H1 (cell line): ENCODE results near the gene C2orf81. TPM values are rescaled to one million over a fixed set of nuclear protein-coding genes. Genes with fewer than 3 reads are reported as not detected.

ENCODE experiments used
- CTCF ChIA-PET: fragments of 300-600 bp; sonication (Branson Sonifier 250); formaldehyde crosslinking; loops from one replicate; lab custom pipeline; 2021; ENCODE audit not compliant: partially characterized antibody; lab: Charles Lee
- POLR2A ChIA-PET: fragments of 300-600 bp; sonication (Branson Sonifier 250); formaldehyde crosslinking; loops from one replicate; lab custom pipeline; 2021; ENCODE audit warnings: inconsistent platforms; ENCODE audit not compliant: partially characterized antibody; lab: Charles Lee
- DNase-seq, 2 experiments: peaks; one replicate each; pipeline versions ENCODE4 v3.0.0 to v3.0.0-alpha.2; 2010 to 2022; ENCODE audit warnings: low spot score in 2 of 2, low read depth in 1 of 2, mixed read lengths in 1 of 2
- FAIRE-seq: peaks from 2 replicates; lab custom pipeline; 2011; peaks lifted over from hg19 to GRCh38; lab: Jason Lieb, UNC
- H2AFZ ChIP-seq: 2 replicates; pipeline ENCODE4 v1.8.1; 2012; ENCODE audit warnings: low read length, inconsistent platforms
- H2AK5ac ChIP-seq: 2 replicates; pipeline ENCODE4 v1.6.1; 2013; ENCODE audit warnings: low read depth, low read length
- H2BK120ac ChIP-seq: replicated peaks from 2 replicates; pipeline ENCODE3; 2013; ENCODE audit warnings: low read depth, low read length, inconsistent platforms
- H2BK12ac ChIP-seq: 2 replicates; pipeline ENCODE4 v1.6.1; 2013; ENCODE audit warnings: low read depth, low read length
- H2BK15ac ChIP-seq: 2 replicates; pipeline ENCODE4 v1.6.1; 2013; ENCODE audit warnings: low read length
- H2BK20ac ChIP-seq: 2 replicates; pipeline ENCODE4 v1.6.1; 2013; ENCODE audit warnings: low read length
- H2BK5ac ChIP-seq: 2 replicates; pipeline ENCODE4 v1.6.1; 2013; ENCODE audit warnings: low read depth, low read length
- H3K14ac ChIP-seq: 2 replicates; pipeline ENCODE4 v1.6.1; 2013; ENCODE audit warnings: inconsistent platforms; ENCODE audit not compliant: insufficient read length
- H3K18ac ChIP-seq: 2 replicates; pipeline ENCODE4 v1.6.1; 2013; ENCODE audit warnings: low read length; ENCODE audit errors: extremely low read depth
- H3K23ac ChIP-seq: 2 replicates; pipeline ENCODE4 v1.6.1; 2013; ENCODE audit warnings: inconsistent platforms; ENCODE audit not compliant: insufficient read length
- H3K23me2 ChIP-seq: 2 replicates; pipeline ENCODE4 v1.6.1; 2013; ENCODE audit warnings: low read depth, low read length
- H3K27ac ChIP-seq: 2 replicates; pipeline ENCODE4 v1.6.1; 2011; ENCODE audit warnings: low read depth, low read length, inconsistent platforms
- H3K27me3 ChIP-seq, 4 experiments: replicated peaks in 1 of 4; 1 replicate in 1 of 4; 2 replicates in 3 of 4; pipeline versions ENCODE4 v1.6.1 to v1.8.1; 2011 to 2013; ENCODE audit warnings: low read length in 3 of 4, mild to moderate bottlenecking in 3 of 4, inconsistent platforms in 2 of 4, mixed read lengths in 2 of 4, moderate library complexity in 1 of 4; ENCODE audit not compliant: control insufficient read depth in 3 of 4, insufficient read depth in 3 of 4; ENCODE audit errors: extremely low read depth in 1 of 4
- H3K36me3 ChIP-seq, 4 experiments: 2 replicates each; pipeline versions ENCODE4 v1.6.1 to v1.8.1; 2011 to 2013; ENCODE audit warnings: mild to moderate bottlenecking in 4 of 4, low read length in 3 of 4, moderate library complexity in 2 of 4, control low read depth in 1 of 4, inconsistent platforms in 1 of 4; ENCODE audit not compliant: insufficient read depth in 4 of 4, control insufficient read depth in 2 of 4
- H3K4ac ChIP-seq: replicated peaks from 2 replicates; pipeline ENCODE3; 2013; ENCODE audit warnings: low read length, low read depth, mixed read lengths, inconsistent platforms; ENCODE audit not compliant: insufficient read length
- H3K4me1 ChIP-seq, 4 experiments: replicated peaks in 1 of 4; 1 replicate in 1 of 4; 2 replicates in 3 of 4; pipeline versions ENCODE4 v1.6.1 to v1.8.1; 2011 to 2013; ENCODE audit warnings: low read length in 3 of 4, inconsistent platforms in 2 of 4, mixed read lengths in 1 of 4; ENCODE audit not compliant: insufficient read depth in 4 of 4, control insufficient read depth in 3 of 4
- H3K4me2 ChIP-seq, 2 experiments: 2 replicates each; pipeline versions ENCODE4 v1.6.1 to v1.8.1; 2011 to 2013; ENCODE audit warnings: low read depth in 2 of 2, low read length in 2 of 2, control low read depth in 1 of 2, inconsistent platforms in 1 of 2, mild to moderate bottlenecking in 1 of 2; ENCODE audit not compliant: insufficient read depth in 1 of 2
- H3K4me3 ChIP-seq, 4 experiments: fragments of 200-600, 300-600 bp in 1 of 4; sonication (generic), shearing (Covaris generic), sonication (Bioruptor Twin) in 1 of 4; 2 replicates each; pipeline versions ENCODE4 v1.5.1 to v1.8.1; 2011 to 2016; ENCODE audit warnings: low read length in 4 of 4, low read depth in 3 of 4, control low read depth in 2 of 4, inconsistent platforms in 2 of 4, mild to moderate bottlenecking in 2 of 4, mixed read lengths in 1 of 4, moderate library complexity in 1 of 4; ENCODE audit not compliant: insufficient read depth in 2 of 4; ENCODE audit errors: extremely low read depth in 1 of 4
- H3K56ac ChIP-seq: replicated peaks from 2 replicates; pipeline ENCODE3; 2013; ENCODE audit warnings: low read depth, mild to moderate bottlenecking, mixed read lengths, low read length, inconsistent platforms; ENCODE audit not compliant: insufficient read length
- H3K79me1 ChIP-seq: 2 replicates; pipeline ENCODE4 v1.6.1; 2013; ENCODE audit warnings: low read depth, low read length, control low read depth
- H3K79me2 ChIP-seq, 2 experiments: 2 replicates each; pipeline versions ENCODE4 v1.6.1 to v1.8.1; 2012 to 2013; ENCODE audit warnings: low read length in 2 of 2, mild to moderate bottlenecking in 2 of 2, inconsistent platforms in 1 of 2; ENCODE audit not compliant: insufficient read depth in 2 of 2, control insufficient read depth in 1 of 2
- H3K9ac ChIP-seq, 4 experiments: replicated peaks in 1 of 4; 1 replicate in 1 of 4; 2 replicates in 3 of 4; pipeline versions ENCODE4 v1.6.1 to v1.8.1; 2011 to 2013; ENCODE audit warnings: low read depth in 3 of 4, low read length in 3 of 4, control low read depth in 2 of 4, mild to moderate bottlenecking in 2 of 4, moderate library complexity in 2 of 4, inconsistent platforms in 1 of 4; ENCODE audit errors: extremely low read depth in 1 of 4
- H3K9me3 ChIP-seq, 2 experiments: 2 replicates each; pipeline versions ENCODE4 v1.6.1 to v1.8.1; 2012 to 2013; ENCODE audit warnings: mild to moderate bottlenecking in 2 of 2, moderate library complexity in 2 of 2, control low read depth in 1 of 2, inconsistent platforms in 1 of 2, low read depth in 1 of 2, low read length in 1 of 2, mixed read lengths in 1 of 2; ENCODE audit not compliant: insufficient read depth in 2 of 2
- H4K20me1 ChIP-seq, 2 experiments: replicated peaks in 1 of 2; 2 replicates each; pipeline versions ENCODE3 to v1.8.1; 2011 to 2013; ENCODE audit warnings: inconsistent platforms in 2 of 2, low read length in 2 of 2, mild to moderate bottlenecking in 1 of 2; ENCODE audit not compliant: insufficient read depth in 2 of 2, control insufficient read depth in 1 of 2
- H4K5ac ChIP-seq: 2 replicates; pipeline ENCODE4 v1.6.1; 2013; ENCODE audit warnings: low read length, low read depth, mixed read lengths, inconsistent platforms; ENCODE audit not compliant: insufficient read length
- H4K8ac ChIP-seq: 2 replicates; pipeline ENCODE4 v1.8.0; 2013; ENCODE audit warnings: mild to moderate bottlenecking, moderate library complexity, low read length, inconsistent platforms; ENCODE audit not compliant: insufficient read depth; ENCODE audit errors: extremely low read depth
- H4K91ac ChIP-seq: replicated peaks from 2 replicates; pipeline ENCODE3; 2013; ENCODE audit warnings: low read length, mixed read lengths, inconsistent platforms; ENCODE audit not compliant: insufficient read length
- BCL11A ChIP-seq, 2 experiments: IDR thresholded peaks; one replicate each; pipeline ENCODE4 v1.6.1; 2011; ENCODE audit warnings: low read depth in 2 of 2, low read length in 2 of 2, mild to moderate bottlenecking in 2 of 2
- CBX8 ChIP-seq: fragments of 300-800, 300-1000 bp; sonication (generic); IDR thresholded peaks from 2 replicates; pipeline ENCODE4 v1.7.1; 2016; ENCODE audit warnings: low read depth, low read length, borderline replicate concordance
- GABPA ChIP-seq: IDR thresholded peaks from 2 replicates; pipeline ENCODE4 v1.6.1; 2011; ENCODE audit warnings: mild to moderate bottlenecking, low read length, moderate library complexity, borderline replicate concordance; ENCODE audit not compliant: insufficient read depth
- KDM4A ChIP-seq: IDR thresholded peaks from one replicate; pipeline ENCODE4 v1.7.1; 2012; ENCODE audit warnings: low read depth, mild to moderate bottlenecking, moderate library complexity, low read length, inconsistent platforms; ENCODE audit not compliant: severe bottlenecking
- RNF2 ChIP-seq: fragments of 200-900, 300-1000 bp; sonication (generic); IDR thresholded peaks from 2 replicates; pipeline ENCODE4 v1.7.1; 2016; ENCODE audit warnings: borderline replicate concordance, low read depth, mild to moderate bottlenecking, antibody characterized with exemption, low read length; ENCODE audit not compliant: poor library complexity, severe bottlenecking; ENCODE audit errors: missing control alignments
- SAP30 ChIP-seq: fragments of 300-600 bp; sonication (generic); IDR thresholded peaks from 2 replicates; pipeline ENCODE4 v1.7.1; 2012; ENCODE audit warnings: low read length, moderate library complexity, mild to moderate bottlenecking, inconsistent platforms; ENCODE audit not compliant: insufficient read depth, insufficient replicate concordance
- SIRT6 ChIP-seq: IDR thresholded peaks from one replicate; pipeline ENCODE4 v1.7.1; 2012; ENCODE audit warnings: low read length, inconsistent platforms
- TCF12 ChIP-seq: IDR thresholded peaks from 2 replicates; pipeline ENCODE4 v1.6.1; 2011; ENCODE audit warnings: low read depth, mild to moderate bottlenecking, low read length
- polyA plus RNA-seq, 7 experiments: library from polyadenylated mRNA; depleted of rRNA in 3 of 7; stranded (reverse) in 5 of 7; unstranded in 2 of 7; fragments of >200 nt in 5 of 7; fragments of 200-250 nt in 2 of 7; gene quantifications; 1 replicate in 5 of 7; 2 replicates in 1 of 7; 4 replicates in 1 of 7; pipeline versions ENCODE4 v1.2.1 to v1.2.3, GENCODE V29; 2011 to 2013; ENCODE audit warnings: missing spikeins in 2 of 7, mixed read lengths in 2 of 7
- total RNA-seq: library from RNA; stranded (reverse); fragmentation: NEBNext Ultra II Directional; extraction: Animal tissue kit (Norgen Biotek cat#: 25700); gene quantifications from 2 replicates; pipeline ENCODE4 v1.2.1, GENCODE V29; 2021
- TF ChIP-seq, protein P1 (sequence below): IDR thresholded peaks from 2 replicates; pipeline ENCODE4 v1.6.1; 2011; ENCODE audit warnings: low read length, improper control_type of control experiment

Gene C2orf81
- total and polyA plus RNA-seq, 2 of the 8 experiments (the other 6 are each of a cell fraction or from before 2014, with no cell fraction given), result 1.6 to 3.3 TPM

DNA sequence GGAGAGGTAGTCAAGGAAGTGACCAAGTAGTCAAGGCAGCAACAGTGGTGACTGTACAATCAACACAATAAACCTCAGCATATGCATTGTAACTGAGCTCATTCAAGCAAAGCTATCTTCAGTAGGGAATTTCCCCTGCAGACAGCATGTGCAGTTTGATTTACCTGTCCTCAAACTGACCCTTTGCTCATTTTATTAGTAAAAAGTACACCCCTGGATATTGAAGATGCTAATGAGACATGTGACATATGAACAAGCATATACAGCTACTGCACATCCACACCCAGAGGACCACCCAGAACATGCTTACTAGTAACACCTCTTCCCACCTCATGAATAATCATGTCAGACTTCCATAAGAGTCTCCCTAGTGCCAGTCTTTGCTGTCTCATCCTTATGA lies 15.4 kb downstream of the C2orf81 start:
- no peak overlapping the region for H2BK15ac ChIP-seq
- no peak overlapping the region for H2BK20ac ChIP-seq
- no peak overlapping the region for H4K5ac ChIP-seq
- H3K56ac ChIP-seq, result no peak overlapping the region
- H3K4me3 ChIP-seq, result no peak overlapping the region
- H2AK5ac ChIP-seq, result no peak overlapping the region
- H4K20me1 ChIP-seq, result no peaks in the 10 kb centered on the region
- TF ChIP-seq KDM4A (no peak), SAP30 (no peak), SIRT6 (no peak), CBX8 (no peak), GABPA (no peak), RNF2 (no peak), TCF12 (no peak), BCL11A (IDR thresholded peaks at IDR 0.05; ENCODE audit: low read depth in 2 of 2, low read length in 2 of 2) (no peak)
- TF ChIP-seq, protein P1, sequence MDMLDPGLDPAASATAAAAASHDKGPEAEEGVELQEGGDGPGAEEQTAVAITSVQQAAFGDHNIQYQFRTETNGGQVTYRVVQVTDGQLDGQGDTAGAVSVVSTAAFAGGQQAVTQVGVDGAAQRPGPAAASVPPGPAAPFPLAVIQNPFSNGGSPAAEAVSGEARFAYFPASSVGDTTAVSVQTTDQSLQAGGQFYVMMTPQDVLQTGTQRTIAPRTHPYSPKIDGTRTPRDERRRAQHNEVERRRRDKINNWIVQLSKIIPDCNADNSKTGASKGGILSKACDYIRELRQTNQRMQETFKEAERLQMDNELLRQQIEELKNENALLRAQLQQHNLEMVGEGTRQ, result no peak
- H4K8ac ChIP-seq, result no peak overlapping the region
- no peak for DNase-seq
- no peaks in the 10 kb centered on the region for H3K4me1 ChIP-seq
- no peak overlapping the region for H3K14ac ChIP-seq
- no peak overlapping the region for H3K23ac ChIP-seq
- ChIA-PET CTCF (interaction anchor here (0.6 kb wide), 1 partner anchor 23 kb away, joined by 3 read pairs; no protein-coding TSS in a partner anchor), POLR2A (interaction anchor here (1.3 kb wide), 1 partner anchor 18 kb away, joined by 5 read pairs; no protein-coding TSS in a partner anchor)
- H2BK12ac ChIP-seq, result no peak overlapping the region
- no peak overlapping the region for H4K91ac ChIP-seq
- H2AFZ ChIP-seq, result no peak overlapping the region
- no peak overlapping the region for H3K4ac ChIP-seq
- no peak for FAIRE-seq
- H3K79me2 ChIP-seq, result no peaks in the 10 kb centered on the region
- H3K4me2 ChIP-seq, result no peak overlapping the region
- H3K9me3 ChIP-seq, result no peaks in the 10 kb centered on the region
- H3K27ac ChIP-seq, result no peak overlapping the region
- H3K9ac ChIP-seq, result no peak overlapping the region
- H3K79me1 ChIP-seq, result no peaks in the 10 kb centered on the region
- peaks cover 0 to 4% (median 2%) of the 10 kb centered on the region in 4 experiments; a peak in 2 of 7 replicates for H3K27me3 ChIP-seq
- no peak overlapping the region for H3K18ac ChIP-seq
- no peak overlapping the region for H2BK120ac ChIP-seq
- H3K36me3 ChIP-seq, result no peaks in the 10 kb centered on the region
- no peak overlapping the region for H2BK5ac ChIP-seq
- no peaks in the 10 kb centered on the region; the same call in 1 of the 2 replicates for H3K23me2 ChIP-seq
